Activated T-cell treated with anti-CD3 and anti-CD28 coated beads, Interleukin-2, amount 50 U/mL, for 72 hours (primary cell): ENCODE results near the gene TMEM235. TPM values are rescaled to one million over a fixed set of nuclear protein-coding genes. Genes with fewer than 3 reads are reported as not detected.

ENCODE experiments used
- ATAC-seq, 2 donors: fragments of 150-1000 bp; cut with Tn5 transposase; replicated peaks in 1 of 2; 2 replicates each; pipeline ENCODE4 v1.10.0; 2021; ENCODE audit warnings: moderate library complexity in 2 of 2, mild to moderate bottlenecking in 1 of 2
- DNase-seq, 2 donors: peaks; one replicate each; pipeline ENCODE4 v3.0.0; 2021 to 2022; ENCODE audit warnings: mixed read lengths in 1 of 2
- H3K27ac Mint-ChIP-seq: one replicate; pipeline ENCODE4 v1.8.0; 2022; ENCODE audit warnings: mild to moderate bottlenecking, moderate library complexity, mixed read lengths
- H3K27me3 Mint-ChIP-seq: one replicate; pipeline ENCODE4 v1.8.0; 2022; ENCODE audit warnings: low read depth, mixed read lengths
- H3K36me3 Mint-ChIP-seq, 2 donors: one replicate each; pipeline ENCODE4 v1.8.0; 2022; ENCODE audit warnings: mixed read lengths in 2 of 2, mild to moderate bottlenecking in 1 of 2; ENCODE audit not compliant: insufficient read depth in 2 of 2
- H3K4me1 Mint-ChIP-seq: one replicate; pipeline ENCODE4 v1.8.0; 2022; ENCODE audit warnings: low read depth, mixed read lengths
- H3K4me3 Mint-ChIP-seq, 2 donors: one replicate each; pipeline ENCODE4 v1.8.0; 2022; ENCODE audit warnings: mild to moderate bottlenecking in 2 of 2, mixed read lengths in 2 of 2, moderate library complexity in 2 of 2
- H3K9me3 Mint-ChIP-seq, 2 donors: one replicate each; pipeline ENCODE4 v1.8.0; 2022; ENCODE audit warnings: mixed read lengths in 2 of 2
- total RNA-seq, 2 donors: library from RNA; stranded (reverse); gene quantifications; one replicate each; pipeline ENCODE4 v1.2.3, GENCODE V29; 2022

TMEM235 gene
- total RNA-seq, 2 donors from 2014 or later, result not detected

- H3K4me1 Mint-ChIP-seq, result peaks cover 6% of the 10 kb centered on the region
- no peak for ATAC-seq
These were observed 52.7 kb downstream of the TMEM235 start for GRCh38 chr17:78284146-78284545.

GRCh38 chr17:78289004-78289403 is 57.6 kb downstream of the TMEM235 start:
- ATAC-seq (no peak), DNase-seq (no peak)
- no peaks in the 10 kb centered on the region for H3K27me3 Mint-ChIP-seq
- no peak overlapping the region for H3K4me3 Mint-ChIP-seq
- no peaks in the 10 kb centered on the region for H3K9me3 Mint-ChIP-seq
- H3K36me3 Mint-ChIP-seq, result no peaks in the 10 kb centered on the region
- H3K4me1 Mint-ChIP-seq, result no peaks in the 10 kb centered on the region
- H3K27ac Mint-ChIP-seq, result peak overlapping the region; percentile 25

More at GRCh38 chr17:78284146-78284545, 52.7 kb downstream of the TMEM235 start:
- H3K4me3 Mint-ChIP-seq, result no peak overlapping the region
- no peak for DNase-seq
- H3K36me3 Mint-ChIP-seq, result no peaks in the 10 kb centered on the region
- H3K27me3 Mint-ChIP-seq, result no peaks in the 10 kb centered on the region
- H3K9me3 Mint-ChIP-seq, result no peaks in the 10 kb centered on the region
- H3K27ac Mint-ChIP-seq, result no peak overlapping the region

GRCh38 chr17:78289802-78290363 is 58.5 kb downstream of the TMEM235 start:
- DNase-seq (peak; percentile 78), ATAC-seq (peak; percentile 99 to 100)
- Mint-ChIP-seq H3K4me3 (no peak overlapping the region), H3K4me1 (no peaks in the 10 kb centered on the region), H3K27ac (no peak overlapping the region), H3K9me3 (no peaks in the 10 kb centered on the region), H3K27me3 (no peaks in the 10 kb centered on the region), H3K36me3 (no peaks in the 10 kb centered on the region)

Other genes with a start within 250 kb of the TMEM235 start
- gene TMC6, start 102.9 kb upstream of the TMEM235 start, total RNA-seq, result 100 to 1,000 TPM; 129 to 137 TPM
- gene TMC8, start 100.9 kb upstream of the TMEM235 start, total RNA-seq, result 100 to 1,000 TPM; 102 to 124 TPM
- under 1 TPM in 1 of 2 donors, not detected in 1; 0.58 TPM for gene C17orf99, start 85.2 kb upstream of the TMEM235 start, total RNA-seq
- gene SYNGR2, start 63.0 kb upstream of the TMEM235 start, total RNA-seq, result 10 to 100 TPM; 87.6 to 92.0 TPM
- gene TK1, start 44.6 kb upstream of the TMEM235 start, total RNA-seq, result 10 to 100 TPM; 90.6 to 90.9 TPM
- 10 to 100 TPM; 23.1 to 34.1 TPM for gene AFMID, start 44.3 kb upstream of the TMEM235 start, total RNA-seq
- 100 to 1,000 TPM in 1 of 2 donors, 10 to 100 TPM in 1; 78.9 to 104 TPM for gene BIRC5, start 17.4 kb upstream of the TMEM235 start, total RNA-seq
- 100 to 1,000 TPM; 164 to 212 TPM for gene SOCS3, start 128.4 kb downstream of the TMEM235 start, total RNA-seq
- 100 to 1,000 TPM in 1 of 2 donors, 10 to 100 TPM in 1; 81.6 to 101 TPM for gene PGS1, start 147.0 kb downstream of the TMEM235 start, total RNA-seq